ENCODE measurements around the gene TMEM50A.
"Not testable (repeated sequence)": the region's sequence is repeated elsewhere in the genome, so short reads cannot be mapped to it uniquely, and the experiment has no call there.

Gene TMEM50A

DNA sequence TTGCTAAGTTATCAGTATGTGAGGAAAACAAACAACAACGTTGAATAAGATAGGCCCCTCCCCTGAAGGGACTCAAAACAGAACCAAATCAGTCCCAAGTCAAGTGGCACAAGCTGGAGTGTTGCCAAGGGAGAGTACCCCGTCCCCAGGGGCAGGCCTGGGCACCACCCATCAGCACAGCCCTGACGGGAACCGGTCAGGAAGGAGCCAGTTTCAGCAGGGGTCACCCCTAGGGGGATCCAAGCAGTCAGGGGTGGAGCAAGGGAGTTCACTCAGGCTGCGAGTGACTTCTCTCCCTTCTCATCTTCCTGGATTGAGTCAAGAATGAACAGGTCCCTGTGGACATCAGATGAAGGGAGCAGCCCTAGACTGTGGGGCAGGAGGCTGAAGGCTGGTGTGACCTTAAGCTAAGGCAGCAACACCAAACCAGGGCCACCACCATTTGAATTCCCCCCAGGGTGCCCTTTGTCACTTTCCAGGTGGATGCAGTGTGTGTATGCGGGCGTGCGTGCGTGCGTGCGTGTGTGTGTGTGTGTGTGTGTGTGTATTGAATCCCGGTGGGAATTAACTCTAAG is 67.7 kb downstream of the TMEM50A start:
- H3K9me3 ChIP-seq (ENCODE audit: control insufficient read depth, low read length); H3K27me3 ChIP-seq (ENCODE audit: control insufficient read depth, insufficient read depth, low read length); H3K4me3 ChIP-seq (ENCODE audit: low read length); H3K36me3 ChIP-seq (ENCODE audit: control insufficient read depth, insufficient read depth, low read length); H3K4me1 ChIP-seq (ENCODE audit: control insufficient read depth, insufficient read depth, low read length); H3K9ac ChIP-seq (ENCODE audit: low read length): not testable (repeated sequence)

DNA sequence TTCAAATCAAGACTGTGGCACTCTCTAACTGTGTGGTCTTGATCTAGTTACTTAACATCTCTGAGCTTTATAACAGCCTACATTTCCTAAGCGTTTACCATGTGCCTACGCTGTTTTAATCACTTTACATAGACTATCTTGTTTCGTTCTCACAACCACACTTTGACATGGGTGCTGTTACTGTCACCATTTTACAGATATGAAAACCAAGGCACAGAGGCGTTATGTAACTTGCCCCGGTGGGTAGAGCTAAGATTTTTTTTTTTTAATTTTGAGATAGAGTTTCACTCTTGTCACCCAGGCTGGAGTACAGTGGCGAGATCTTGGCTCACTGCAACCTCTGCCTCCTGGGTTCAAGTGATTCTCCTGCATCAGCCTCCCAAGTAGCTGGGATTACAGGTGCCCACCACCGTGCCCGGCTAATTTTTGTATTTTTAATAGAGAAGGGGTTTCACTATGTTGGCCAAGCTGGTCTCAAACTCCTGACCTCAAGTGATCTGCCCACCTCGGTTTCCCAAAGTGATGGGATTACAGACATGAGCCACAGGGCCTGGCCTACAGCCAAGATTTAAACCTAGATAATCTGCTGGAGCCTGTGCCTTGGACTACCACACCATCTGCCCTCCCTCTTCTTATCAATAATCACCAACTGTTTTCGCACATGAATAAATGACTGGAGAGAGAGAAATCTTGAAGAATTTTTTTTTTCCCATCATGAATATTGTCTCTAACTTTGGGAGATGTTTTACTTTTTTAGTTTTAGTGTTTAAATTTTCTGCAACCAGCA is 71.7 kb downstream of the TMEM50A start:
- H3K27me3 ChIP-seq (ENCODE audit: control insufficient read depth, insufficient read depth, low read length); H3K9ac ChIP-seq (ENCODE audit: low read length); H3K9me3 ChIP-seq (ENCODE audit: control insufficient read depth, low read length); H3K4me1 ChIP-seq (ENCODE audit: control insufficient read depth, insufficient read depth, low read length); H3K4me3 ChIP-seq (ENCODE audit: low read length); H3K36me3 ChIP-seq (ENCODE audit: control insufficient read depth, insufficient read depth, low read length): not testable (repeated sequence)

Measured in mucosa of stomach (tissue), 1 donor.